GM23338 (cell line): ENCODE data around the gene RPN1. TPM values are rescaled to one million over a fixed set of nuclear protein-coding genes. Genes with fewer than 3 reads are reported as not detected.
"Not testable (repeated sequence)": the region's sequence is repeated elsewhere in the genome, so short reads cannot be mapped to it uniquely, and the experiment has no call there.

ENCODE experiments used
- ATAC-seq: fragments of 200-7000 bp; cut with Tn5 transposase; 3 replicates; pipeline ENCODE4 v1.9.1; 2020
- DNase-seq: peaks from one replicate; pipeline ENCODE4 v3.0.0-alpha.2; 2015; ENCODE audit warnings: low spot score
- H2AFZ ChIP-seq: fragments of 200-600 bp; sonication (generic); 2 replicates; pipeline ENCODE4 v1.8.0; 2016; ENCODE audit warnings: antibody characterized with exemption, mild to moderate bottlenecking, moderate library complexity
- H3F3A ChIP-seq: fragments of 200-600 bp; sonication (generic); replicated peaks from 2 replicates; pipeline ENCODE4 v1.8.0; 2017; ENCODE audit warnings: antibody characterized with exemption, mixed run types, low read depth
- H3K27ac ChIP-seq: fragments of 200-600 bp; sonication (generic); 2 replicates; pipeline ENCODE4 v1.6.1; 2016; ENCODE audit warnings: low read depth
- H3K27me3 ChIP-seq: fragments of 200-600 bp; sonication (generic); 2 replicates; pipeline ENCODE4 v1.8.0; 2016; ENCODE audit warnings: mild to moderate bottlenecking, mixed run types, moderate library complexity; ENCODE audit not compliant: insufficient read depth
- H3K36me3 ChIP-seq: fragments of 200-600 bp; sonication (generic); 2 replicates; pipeline ENCODE4 v1.8.0; 2016; ENCODE audit warnings: mild to moderate bottlenecking; ENCODE audit not compliant: insufficient read depth
- H3K4me1 ChIP-seq: fragments of 200-600 bp; sonication (generic); 2 replicates; pipeline ENCODE4 v1.8.0; 2016; ENCODE audit warnings: mild to moderate bottlenecking, moderate library complexity; ENCODE audit not compliant: insufficient read depth
- H3K4me2 ChIP-seq: fragments of 200-600 bp; sonication (generic); 2 replicates; pipeline ENCODE4 v1.7.1; 2017; ENCODE audit warnings: mixed run types
- H3K4me3 ChIP-seq: fragments of 200-600 bp; sonication (generic); 2 replicates; pipeline ENCODE4 v1.6.1; 2016; ENCODE audit warnings: mixed run types
- H3K79me2 ChIP-seq: fragments of 200-600 bp; sonication (generic); replicated peaks from 2 replicates; pipeline ENCODE4 v1.8.0; 2017; ENCODE audit warnings: mild to moderate bottlenecking; ENCODE audit not compliant: insufficient read depth
- H3K9me2 ChIP-seq: fragments of 200-600 bp; sonication (generic); 2 replicates; pipeline ENCODE4 v1.8.0; 2017; ENCODE audit not compliant: insufficient read depth
- H4K20me1 ChIP-seq: fragments of 200-600 bp; sonication (generic); replicated peaks from 2 replicates; pipeline ENCODE4 v1.8.0; 2017; ENCODE audit warnings: mild to moderate bottlenecking; ENCODE audit not compliant: insufficient read depth
- H3K27ac Mint-ChIP-seq: 2 replicates; pipeline ENCODE4 v1.8.0; 2020; ENCODE audit warnings: inconsistent platforms, mild to moderate bottlenecking, moderate library complexity, mixed read lengths
- H3K27me3 Mint-ChIP-seq: 3 replicates; pipeline ENCODE4 v1.8.0; 2022; ENCODE audit warnings: low read depth, mild to moderate bottlenecking, moderate library complexity, mixed read lengths, inconsistent platforms; ENCODE audit not compliant: insufficient read depth, poor library complexity
- H3K36me3 Mint-ChIP-seq: 3 replicates; pipeline ENCODE4 v1.8.0; 2021; ENCODE audit warnings: low read depth, mild to moderate bottlenecking, inconsistent platforms, moderate library complexity, mixed read lengths
- H3K4me1 Mint-ChIP-seq: 3 replicates; pipeline ENCODE4 v1.8.0; 2020; ENCODE audit warnings: mild to moderate bottlenecking, inconsistent platforms, mixed read lengths
- H3K4me3 Mint-ChIP-seq: 3 replicates; pipeline ENCODE4 v1.8.0; 2021; ENCODE audit warnings: moderate library complexity, mild to moderate bottlenecking, inconsistent platforms, mixed read lengths
- H3K9me3 Mint-ChIP-seq: 3 replicates; pipeline ENCODE4 v1.8.0; 2020; ENCODE audit warnings: moderate library complexity, mild to moderate bottlenecking, inconsistent platforms, mixed read lengths
- CREB1 ChIP-seq: fragments of 250-450 bp; sonication (Bioruptor Pico); IDR thresholded peaks from 2 replicates; pipeline ENCODE4 v1.5.0; 2020; ENCODE audit warnings: low read depth, mild to moderate bottlenecking, moderate library complexity
- EZH2 ChIP-seq: fragments of 200-600 bp; sonication (generic); IDR thresholded peaks from one replicate; pipeline ENCODE4 v1.8.0; 2017; ENCODE audit warnings: antibody characterized with exemption, mild to moderate bottlenecking, low read depth; ENCODE audit not compliant: unreplicated experiment
- NANOG ChIP-seq: IDR thresholded peaks from 2 replicates; pipeline ENCODE4 v1.6.1; 2016; ENCODE audit warnings: antibody characterized with exemption, borderline replicate concordance
- POLR2AphosphoS5 ChIP-seq: IDR thresholded peaks from 2 replicates; pipeline ENCODE4 v1.6.1; 2016; ENCODE audit warnings: antibody characterized with exemption, low read depth
- polyA plus RNA-seq: library from polyadenylated mRNA; unstranded; fragments of >200 nt; fragmentation: Nextera tagmentation; extraction: Ambion mirVana; gene quantifications from 2 replicates; pipeline ENCODE4 v1.2.1, GENCODE V29; 2016
- total RNA-seq: library from RNA; depleted of rRNA; stranded (reverse); fragments of >200 nt; shearing (Covaris generic); gene quantifications from 2 replicates; pipeline ENCODE4 v1.2.3, GENCODE V29; 2014
- TF ChIP-seq, protein P1 (sequence below), 2 experiments: fragments of 200-600 bp in 1 of 2; sonication (generic) in 1 of 2; conservative IDR thresholded peaks; 2 replicates each; pipeline versions ENCODE4 v1.5.1 to v1.6.1; 2016 to 2017; ENCODE audit warnings: antibody characterized with exemption in 2 of 2, low read depth in 2 of 2, mild to moderate bottlenecking in 2 of 2, moderate library complexity in 1 of 2
- TF ChIP-seq, protein P2 (sequence below): IDR thresholded peaks from one replicate; pipeline ENCODE4 v1.6.1; 2018; ENCODE audit warnings: antibody characterized with exemption; ENCODE audit not compliant: unreplicated experiment

Gene RPN1
- total and polyA plus RNA-seq, 2 experiments from 2014 or later: 111 to 231 TPM

DNA sequence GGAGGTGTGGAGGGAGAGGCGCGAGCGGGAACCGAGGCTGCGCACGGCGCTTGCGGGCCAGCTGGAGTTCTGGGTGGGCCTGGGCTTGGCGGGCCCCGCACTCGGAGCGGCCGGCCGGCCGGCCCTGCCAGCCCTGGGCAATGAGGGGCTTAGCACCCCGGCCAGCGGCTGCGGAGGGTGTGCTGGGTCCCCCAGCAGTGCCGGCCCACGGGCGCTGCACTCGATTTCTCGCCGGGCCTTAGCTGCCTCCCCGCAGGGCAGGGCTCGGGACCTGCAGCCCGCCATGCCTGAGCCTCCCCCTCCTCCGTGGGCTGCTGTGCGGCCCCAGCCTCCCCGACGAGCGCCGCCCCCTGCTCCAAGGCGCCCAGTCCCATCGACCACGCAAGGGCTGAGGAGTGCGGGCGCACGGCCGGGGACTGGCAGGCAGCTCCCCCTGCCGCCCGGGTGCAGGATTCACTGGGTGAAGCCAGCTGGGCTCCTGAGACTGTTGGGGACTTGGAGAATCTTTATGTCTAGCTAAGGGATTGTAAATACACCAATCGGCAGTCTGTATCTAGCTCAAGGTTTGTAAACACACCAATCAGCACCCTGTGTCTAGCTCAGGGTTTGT is 2.9 kb upstream of the RPN1 start:
- H3K27me3 Mint-ChIP-seq, H3F3A ChIP-seq, H4K20me1 ChIP-seq, H3K27ac Mint-ChIP-seq, H3K36me3 ChIP-seq, H3K9me2 ChIP-seq, H3K4me1 ChIP-seq, H3K36me3 Mint-ChIP-seq, H3K9me3 Mint-ChIP-seq, H3K27ac ChIP-seq, H3K4me1 Mint-ChIP-seq, H3K27me3 ChIP-seq, ATAC-seq: not testable (repeated sequence)
- TF ChIP-seq POLR2AphosphoS5: 0 out of 2 replicates have a peak, but pooled peaks have one; percentile 22
- TF ChIP-seq, protein P1, sequence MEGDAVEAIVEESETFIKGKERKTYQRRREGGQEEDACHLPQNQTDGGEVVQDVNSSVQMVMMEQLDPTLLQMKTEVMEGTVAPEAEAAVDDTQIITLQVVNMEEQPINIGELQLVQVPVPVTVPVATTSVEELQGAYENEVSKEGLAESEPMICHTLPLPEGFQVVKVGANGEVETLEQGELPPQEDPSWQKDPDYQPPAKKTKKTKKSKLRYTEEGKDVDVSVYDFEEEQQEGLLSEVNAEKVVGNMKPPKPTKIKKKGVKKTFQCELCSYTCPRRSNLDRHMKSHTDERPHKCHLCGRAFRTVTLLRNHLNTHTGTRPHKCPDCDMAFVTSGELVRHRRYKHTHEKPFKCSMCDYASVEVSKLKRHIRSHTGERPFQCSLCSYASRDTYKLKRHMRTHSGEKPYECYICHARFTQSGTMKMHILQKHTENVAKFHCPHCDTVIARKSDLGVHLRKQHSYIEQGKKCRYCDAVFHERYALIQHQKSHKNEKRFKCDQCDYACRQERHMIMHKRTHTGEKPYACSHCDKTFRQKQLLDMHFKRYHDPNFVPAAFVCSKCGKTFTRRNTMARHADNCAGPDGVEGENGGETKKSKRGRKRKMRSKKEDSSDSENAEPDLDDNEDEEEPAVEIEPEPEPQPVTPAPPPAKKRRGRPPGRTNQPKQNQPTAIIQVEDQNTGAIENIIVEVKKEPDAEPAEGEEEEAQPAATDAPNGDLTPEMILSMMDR (conservative IDR thresholded peaks at IDR 0.05; ENCODE audit: low read depth in 2 of 2): peak; percentile 18 to 70; a peak in 3 of 4 replicates
- Histone ChIP-seq H2AFZ (peak overlapping the region; percentile 83; the same call in 1 of the 2 replicates), H3K79me2 (peaks cover 21% of the 10 kb centered on the region), H3K4me3 (peak overlapping the region; percentile 54), H3K4me2 (peak overlapping the region; percentile 72; the same call in 1 of the 2 replicates)
- peak overlapping the region; percentile 42; the same call in 2 of the 3 replicates for H3K4me3 Mint-ChIP-seq
- DNase-seq: peak; percentile 80

DNA sequence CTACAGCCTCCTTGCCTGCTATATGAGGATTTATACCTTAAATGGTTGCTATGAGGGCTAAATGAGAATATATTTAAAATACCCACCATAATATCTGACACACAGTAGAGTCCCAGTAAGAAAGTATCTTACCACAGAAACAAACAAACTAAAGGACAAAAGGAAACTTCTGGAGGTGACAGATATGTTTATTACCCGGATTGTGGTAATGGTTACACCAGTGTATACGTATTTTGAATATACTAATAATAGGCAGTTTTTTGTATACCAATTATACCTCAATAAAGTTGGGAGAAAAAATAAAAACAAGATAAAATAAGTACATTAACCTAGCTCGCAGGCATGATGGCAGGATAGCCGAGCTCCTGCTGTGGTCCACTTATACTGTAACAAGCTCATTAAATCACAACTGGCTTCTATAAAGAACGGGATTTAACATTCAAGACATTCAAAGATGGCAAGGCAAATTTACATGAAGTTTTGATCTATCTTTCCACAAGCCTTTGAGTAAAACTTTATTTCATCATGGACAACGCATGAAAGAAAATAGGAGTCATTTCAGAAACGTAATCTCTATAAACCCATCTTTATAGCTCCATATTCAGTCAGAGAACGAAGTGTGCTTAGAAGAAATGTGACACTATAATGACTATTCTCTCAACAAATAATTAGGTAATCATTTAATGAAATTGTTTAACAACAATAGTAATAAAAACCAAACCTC is 1.5 kb downstream of the RPN1 start:
- Histone ChIP-seq H3K36me3 (peaks cover 8% of the 10 kb centered on the region), H3K79me2 (peaks cover 65% of the 10 kb centered on the region), H3K4me2 (peak overlapping the region; percentile 91), H3F3A (peaks cover 4% of the 10 kb centered on the region; the same call in 1 of the 2 replicates), H4K20me1 (peaks cover 27% of the 10 kb centered on the region; the same call in 1 of the 2 replicates), H2AFZ (no peak overlapping the region), H3K4me3 (peak overlapping the region; percentile 82), H3K4me1 (peaks cover 9% of the 10 kb centered on the region), H3K9me2 (no peaks in the 10 kb centered on the region), H3K27me3 (no peaks in the 10 kb centered on the region), H3K27ac (no peak overlapping the region)
- Mint-ChIP-seq H3K4me3 (peak overlapping the region; percentile 82), H3K27ac (peak overlapping the region; percentile 55; the same call in 1 of the 2 replicates), H3K27me3 (peaks cover 4% of the 10 kb centered on the region), H3K4me1 (peaks cover 10% of the 10 kb centered on the region; the same call in 2 of the 3 replicates), H3K36me3 (peaks cover 10% of the 10 kb centered on the region), H3K9me3 (peaks cover 3% of the 10 kb centered on the region)
- DNase-seq: no peak
- TF ChIP-seq CREB1 (CRISPR knock-in tag) (no peak), EZH2 (no peak), POLR2AphosphoS5 (no peak), NANOG (no peak)
- TF ChIP-seq, protein P2, sequence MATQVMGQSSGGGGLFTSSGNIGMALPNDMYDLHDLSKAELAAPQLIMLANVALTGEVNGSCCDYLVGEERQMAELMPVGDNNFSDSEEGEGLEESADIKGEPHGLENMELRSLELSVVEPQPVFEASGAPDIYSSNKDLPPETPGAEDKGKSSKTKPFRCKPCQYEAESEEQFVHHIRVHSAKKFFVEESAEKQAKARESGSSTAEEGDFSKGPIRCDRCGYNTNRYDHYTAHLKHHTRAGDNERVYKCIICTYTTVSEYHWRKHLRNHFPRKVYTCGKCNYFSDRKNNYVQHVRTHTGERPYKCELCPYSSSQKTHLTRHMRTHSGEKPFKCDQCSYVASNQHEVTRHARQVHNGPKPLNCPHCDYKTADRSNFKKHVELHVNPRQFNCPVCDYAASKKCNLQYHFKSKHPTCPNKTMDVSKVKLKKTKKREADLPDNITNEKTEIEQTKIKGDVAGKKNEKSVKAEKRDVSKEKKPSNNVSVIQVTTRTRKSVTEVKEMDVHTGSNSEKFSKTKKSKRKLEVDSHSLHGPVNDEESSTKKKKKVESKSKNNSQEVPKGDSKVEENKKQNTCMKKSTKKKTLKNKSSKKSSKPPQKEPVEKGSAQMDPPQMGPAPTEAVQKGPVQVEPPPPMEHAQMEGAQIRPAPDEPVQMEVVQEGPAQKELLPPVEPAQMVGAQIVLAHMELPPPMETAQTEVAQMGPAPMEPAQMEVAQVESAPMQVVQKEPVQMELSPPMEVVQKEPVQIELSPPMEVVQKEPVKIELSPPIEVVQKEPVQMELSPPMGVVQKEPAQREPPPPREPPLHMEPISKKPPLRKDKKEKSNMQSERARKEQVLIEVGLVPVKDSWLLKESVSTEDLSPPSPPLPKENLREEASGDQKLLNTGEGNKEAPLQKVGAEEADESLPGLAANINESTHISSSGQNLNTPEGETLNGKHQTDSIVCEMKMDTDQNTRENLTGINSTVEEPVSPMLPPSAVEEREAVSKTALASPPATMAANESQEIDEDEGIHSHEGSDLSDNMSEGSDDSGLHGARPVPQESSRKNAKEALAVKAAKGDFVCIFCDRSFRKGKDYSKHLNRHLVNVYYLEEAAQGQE: no peak
- ATAC-seq: no peak
